ENCODE results near the gene TMBIM1.

The TMBIM1 gene

DNA sequence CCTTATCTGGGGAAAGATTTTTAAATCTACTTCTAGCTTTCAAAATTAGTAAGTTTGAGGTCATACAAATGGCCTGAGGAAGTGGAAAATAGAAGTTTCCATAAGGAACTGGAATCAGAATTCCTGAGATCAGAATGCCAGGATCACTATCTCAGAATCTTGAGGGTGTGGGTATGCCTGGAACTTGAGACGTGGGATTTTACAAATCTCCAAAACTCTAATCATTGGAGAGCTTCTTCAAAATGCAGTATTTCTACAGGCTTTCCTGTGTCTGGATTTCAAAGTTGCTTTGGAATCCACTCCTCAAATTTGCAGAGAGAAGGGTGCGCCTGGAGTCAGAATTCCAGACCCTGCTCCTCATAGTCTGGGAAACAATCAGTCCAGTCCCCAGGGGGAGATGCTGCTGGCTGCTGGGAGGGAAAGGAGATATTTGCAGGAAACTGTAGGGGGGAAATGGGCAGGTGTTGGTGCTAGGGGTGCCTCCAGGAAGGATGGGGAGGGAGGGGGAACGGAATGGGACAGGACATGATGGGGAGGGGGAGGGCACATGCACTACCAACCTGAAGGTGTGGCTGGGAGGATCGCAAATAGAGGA lies 33.4 kb upstream of the TMBIM1 start:
- no peak overlapping the region for H3K4me2 ChIP-seq (ENCODE audit: low read depth, low read length, poor library complexity, severe bottlenecking)
- H2AFZ ChIP-seq (ENCODE audit: low read depth, low read length, severe bottlenecking), result no peak overlapping the region
- H3K27ac ChIP-seq (ENCODE audit: low read depth, low read length), result no peak overlapping the region

DNA sequence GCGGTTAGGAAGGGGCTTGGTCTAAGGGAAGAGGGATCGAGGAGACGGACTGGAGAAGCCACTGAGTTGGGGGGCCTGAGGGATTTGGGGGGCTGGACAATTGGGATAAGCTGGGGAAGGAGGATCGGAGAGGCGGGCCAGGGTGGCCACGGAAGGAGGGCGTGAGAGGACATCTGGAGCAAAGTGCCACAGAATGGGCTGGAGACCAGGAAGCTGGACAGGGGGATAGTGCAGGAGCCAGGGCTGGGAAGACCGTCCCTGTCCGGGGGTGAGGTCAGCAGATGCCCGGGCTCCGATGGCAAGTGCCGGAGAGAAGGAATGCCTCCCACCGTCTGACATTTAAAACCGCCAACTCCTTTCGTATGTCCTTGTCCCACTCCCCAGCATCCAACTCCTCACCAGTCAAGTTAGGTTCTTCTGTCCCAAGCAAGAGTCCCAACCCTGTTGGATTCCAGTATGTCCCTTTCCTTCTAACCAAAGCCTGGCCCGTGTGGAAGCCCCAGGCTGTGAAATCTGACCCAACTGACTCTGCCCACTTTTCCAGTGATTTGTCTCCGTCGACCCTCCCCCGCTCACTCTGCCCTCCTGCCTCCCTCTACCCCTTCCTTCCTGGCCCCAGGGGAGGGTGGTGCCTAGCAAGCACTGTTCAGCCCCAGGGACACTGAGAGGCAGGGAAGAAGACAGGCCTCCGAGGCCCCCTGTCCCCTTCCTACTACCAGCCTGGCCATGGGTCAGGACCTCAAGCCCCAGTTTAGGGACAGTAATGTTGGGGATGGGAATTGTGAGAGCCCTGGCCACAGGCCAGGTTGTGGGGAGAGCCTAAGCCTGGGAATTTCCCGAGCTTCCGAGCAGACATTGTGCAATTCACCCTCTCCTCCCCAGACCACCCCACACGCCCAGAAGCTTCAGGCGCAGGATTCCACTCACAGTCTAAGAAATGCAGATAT lies 31.5 kb upstream of the TMBIM1 start:
- Histone ChIP-seq H3K9me2 (replicated peaks; ENCODE audit: insufficient read depth, low read length) (no peaks in the 10 kb centered on the region), H3F3A (ENCODE audit: insufficient read depth) (0 out of 2 replicates have a peak, but pooled peaks cover 4% of the 10 kb centered on the region), H2AFZ (ENCODE audit: low read depth, low read length, severe bottlenecking) (peak overlapping the region; percentile 18), H3K27ac (ENCODE audit: low read depth, low read length) (no peak overlapping the region), H3K4me2 (ENCODE audit: low read depth, low read length, poor library complexity, severe bottlenecking) (peak overlapping the region; percentile 55), H3K9ac (ENCODE audit: low read length) (peak overlapping the region; percentile 26; the same call in 1 of the 2 replicates), H4K20me1 (ENCODE audit: low read depth, low read length) (no peaks in the 10 kb centered on the region), H3K9me3 (ENCODE audit: insufficient read depth, low read length) (no peaks in the 10 kb centered on the region), H3K36me3 (ENCODE audit: low read length) (no peaks in the 10 kb centered on the region), H3K27me3 (ENCODE audit: low read length) (no peaks in the 10 kb centered on the region), H3K4me3 (ENCODE audit: insufficient read depth, low read length, poor library complexity, severe bottlenecking) (peak overlapping the region; percentile 47), H3K79me2 (ENCODE audit: insufficient read depth, low read length) (no peaks in the 10 kb centered on the region)
- TF ChIP-seq, protein P1, sequence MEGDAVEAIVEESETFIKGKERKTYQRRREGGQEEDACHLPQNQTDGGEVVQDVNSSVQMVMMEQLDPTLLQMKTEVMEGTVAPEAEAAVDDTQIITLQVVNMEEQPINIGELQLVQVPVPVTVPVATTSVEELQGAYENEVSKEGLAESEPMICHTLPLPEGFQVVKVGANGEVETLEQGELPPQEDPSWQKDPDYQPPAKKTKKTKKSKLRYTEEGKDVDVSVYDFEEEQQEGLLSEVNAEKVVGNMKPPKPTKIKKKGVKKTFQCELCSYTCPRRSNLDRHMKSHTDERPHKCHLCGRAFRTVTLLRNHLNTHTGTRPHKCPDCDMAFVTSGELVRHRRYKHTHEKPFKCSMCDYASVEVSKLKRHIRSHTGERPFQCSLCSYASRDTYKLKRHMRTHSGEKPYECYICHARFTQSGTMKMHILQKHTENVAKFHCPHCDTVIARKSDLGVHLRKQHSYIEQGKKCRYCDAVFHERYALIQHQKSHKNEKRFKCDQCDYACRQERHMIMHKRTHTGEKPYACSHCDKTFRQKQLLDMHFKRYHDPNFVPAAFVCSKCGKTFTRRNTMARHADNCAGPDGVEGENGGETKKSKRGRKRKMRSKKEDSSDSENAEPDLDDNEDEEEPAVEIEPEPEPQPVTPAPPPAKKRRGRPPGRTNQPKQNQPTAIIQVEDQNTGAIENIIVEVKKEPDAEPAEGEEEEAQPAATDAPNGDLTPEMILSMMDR (IDR thresholded peaks at IDR 0.05; ENCODE audit: insufficient read depth, low read length, poor library complexity, severe bottlenecking), result no peak
- no peak for TF ChIP-seq EZH2phosphoT487 (conservative IDR thresholded peaks at IDR 0.05; ENCODE audit: low read length)

More for the DNA sequence above, 33.4 kb upstream of the TMBIM1 start:
- TF ChIP-seq EZH2phosphoT487 (conservative IDR thresholded peaks at IDR 0.05; ENCODE audit: low read length), result no peak
- TF ChIP-seq, protein P1 (IDR thresholded peaks at IDR 0.05; ENCODE audit: insufficient read depth, low read length, poor library complexity, severe bottlenecking), result no peak
- H3K9me2 ChIP-seq (replicated peaks; ENCODE audit: insufficient read depth, low read length), result no peaks in the 10 kb centered on the region
- H4K20me1 ChIP-seq (ENCODE audit: low read depth, low read length), result no peaks in the 10 kb centered on the region
- no peaks in the 10 kb centered on the region for H3K27me3 ChIP-seq (ENCODE audit: low read length)
- no peak overlapping the region for H3K9ac ChIP-seq (ENCODE audit: low read length)
- no peaks in the 10 kb centered on the region for H3K36me3 ChIP-seq (ENCODE audit: low read length)
- 0 out of 2 replicates have a peak, but pooled peaks cover 4% of the 10 kb centered on the region for H3F3A ChIP-seq (ENCODE audit: insufficient read depth)
- no peaks in the 10 kb centered on the region for H3K9me3 ChIP-seq (ENCODE audit: insufficient read depth, low read length)
- no peak overlapping the region for H3K4me3 ChIP-seq (ENCODE audit: insufficient read depth, low read length, poor library complexity, severe bottlenecking)
- no peaks in the 10 kb centered on the region for H3K79me2 ChIP-seq (ENCODE audit: insufficient read depth, low read length)

DNA sequence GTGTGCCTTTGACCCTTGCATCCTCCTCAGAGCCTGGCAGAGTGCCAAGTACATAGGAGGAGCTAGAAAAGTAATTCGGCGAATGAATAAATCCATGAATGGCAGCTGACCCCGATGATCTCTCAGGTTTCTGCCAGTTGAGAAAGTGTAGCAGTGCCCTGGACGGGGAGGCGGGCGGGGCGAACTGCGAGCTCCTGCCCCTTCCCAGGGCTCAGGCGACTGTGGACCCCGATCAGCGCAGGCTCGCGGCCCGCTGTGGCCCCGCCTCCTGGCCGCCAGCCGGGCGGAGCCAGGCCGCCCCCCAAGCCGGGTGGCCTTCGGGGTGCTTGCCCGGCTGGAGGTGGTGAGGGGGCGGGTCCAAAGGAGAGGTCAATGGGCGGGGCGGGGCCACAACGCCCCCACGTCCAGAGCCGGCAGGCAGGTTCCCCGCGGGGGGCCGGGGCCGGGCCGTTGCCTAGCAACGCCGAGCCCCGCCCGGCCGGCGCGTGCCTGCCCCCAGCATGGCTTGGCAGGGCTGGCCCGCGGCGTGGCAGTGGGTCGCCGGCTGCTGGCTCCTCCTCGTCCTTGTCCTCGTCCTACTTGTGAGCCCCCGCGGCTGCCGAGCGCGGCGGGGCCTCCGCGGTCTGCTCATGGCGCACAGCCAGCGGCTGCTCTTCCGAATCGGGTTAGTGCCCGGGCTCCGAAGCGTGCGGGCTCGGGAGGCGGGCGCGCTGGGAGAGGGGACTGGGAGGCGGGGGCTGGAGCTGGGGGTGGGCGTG lies 30.6 kb upstream of the TMBIM1 start:
- peak overlapping the region; percentile 47 for H3K4me3 ChIP-seq (ENCODE audit: insufficient read depth, low read length, poor library complexity, severe bottlenecking)
- H3K9me3 ChIP-seq (ENCODE audit: insufficient read depth, low read length), result no peaks in the 10 kb centered on the region
- 0 out of 2 replicates have a peak, but pooled peaks cover 4% of the 10 kb centered on the region for H3F3A ChIP-seq (ENCODE audit: insufficient read depth)
- no peaks in the 10 kb centered on the region for H4K20me1 ChIP-seq (ENCODE audit: low read depth, low read length)
- peak overlapping the region; percentile 18 for H2AFZ ChIP-seq (ENCODE audit: low read depth, low read length, severe bottlenecking)
- H3K4me2 ChIP-seq (ENCODE audit: low read depth, low read length, poor library complexity, severe bottlenecking), result peak overlapping the region; percentile 55
- no peaks in the 10 kb centered on the region for H3K27me3 ChIP-seq (ENCODE audit: low read length)
- no peak overlapping the region for H3K27ac ChIP-seq (ENCODE audit: low read depth, low read length)
- H3K9me2 ChIP-seq (replicated peaks; ENCODE audit: insufficient read depth, low read length), result no peaks in the 10 kb centered on the region
- H3K9ac ChIP-seq (ENCODE audit: low read length), result peak overlapping the region; percentile 26; the same call in 1 of the 2 replicates
- no peaks in the 10 kb centered on the region for H3K36me3 ChIP-seq (ENCODE audit: low read length)
- H3K79me2 ChIP-seq (ENCODE audit: insufficient read depth, low read length), result no peaks in the 10 kb centered on the region
- no peak for TF ChIP-seq EZH2phosphoT487 (conservative IDR thresholded peaks at IDR 0.05; ENCODE audit: low read length)
- TF ChIP-seq, protein P1 (IDR thresholded peaks at IDR 0.05; ENCODE audit: insufficient read depth, low read length, poor library complexity, severe bottlenecking), result no peak
